GM21786 (cell line): ENCODE results near the gene FAM90A1.
"Not testable (repeated sequence)": the region's sequence is repeated elsewhere in the genome, so short reads cannot be mapped to it uniquely, and the experiment has no call there.

Experiments
- ATAC-seq: cut with Tn5 transposase; IDR thresholded peaks from one replicate; pipeline ENCODE4 v1.9.1; 2021; ENCODE audit not compliant: unreplicated experiment

FAM90A1 gene

GRCh38 chr12:8233935-8234495 lies 6.6 kb upstream of the FAM90A1 start:
- ATAC-seq: not testable (repeated sequence)

DNA sequence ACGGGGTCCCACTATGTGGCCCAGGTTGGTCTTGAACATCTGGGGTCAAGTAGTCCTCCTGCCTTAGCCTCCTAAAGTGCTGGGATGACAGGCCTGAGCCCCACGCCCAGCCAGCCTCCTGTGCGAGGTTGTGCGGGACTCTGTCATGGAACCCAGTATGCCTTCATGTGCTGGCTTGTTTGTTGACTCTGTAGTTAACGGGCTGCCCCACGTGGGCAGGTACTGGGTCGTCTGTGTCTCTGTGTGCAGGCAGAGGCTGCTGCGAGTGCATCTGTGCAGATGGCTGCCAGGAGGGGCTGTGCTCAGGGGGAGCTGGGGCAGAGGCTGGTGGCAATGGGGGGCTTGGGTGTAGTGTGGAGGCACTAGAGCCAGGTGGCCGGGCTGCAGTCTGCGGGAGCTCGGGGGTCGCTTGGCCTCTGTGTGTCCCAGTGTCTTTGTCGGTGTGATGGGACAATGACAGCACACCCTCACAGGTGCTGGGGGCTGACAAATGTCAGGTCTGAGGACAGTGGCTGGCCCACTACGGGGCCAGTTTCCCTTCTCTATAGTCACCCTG lies 6.0 kb upstream of the FAM90A1 start:
- ATAC-seq: not testable (repeated sequence)

- not testable (repeated sequence) for ATAC-seq
Observed at GRCh38 chr12:8231666-8232608, 4.5 kb upstream of the FAM90A1 start.

- not testable (repeated sequence) for ATAC-seq
Observed at GRCh38 chr12:8231049-8231448, 3.6 kb upstream of the FAM90A1 start.

- not testable (repeated sequence) for ATAC-seq
Observed at GRCh38 chr12:8229486-8229885, 2.1 kb upstream of the FAM90A1 start.

- not testable (repeated sequence) for ATAC-seq
Observed at GRCh38 chr12:8228607-8229006, 1.2 kb upstream of the FAM90A1 start.

DNA sequence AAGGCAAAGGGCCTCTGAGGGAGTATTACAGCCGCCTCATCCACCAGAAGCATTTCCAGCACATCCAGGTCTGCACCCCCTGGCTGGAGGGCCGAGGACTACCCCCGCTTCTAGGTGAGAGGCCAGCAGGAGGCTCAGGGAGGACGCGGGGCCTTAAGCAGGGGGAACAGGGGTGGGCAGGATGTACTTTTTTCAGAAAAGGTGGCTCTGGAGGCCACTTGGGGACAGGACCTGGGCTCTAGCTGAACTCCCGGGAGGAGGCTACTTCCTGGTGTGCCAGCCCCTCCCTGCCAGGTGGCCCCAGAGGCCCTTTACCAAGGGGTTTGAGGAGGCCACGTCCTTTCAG lies 287 bp upstream of the FAM90A1 start:
- ATAC-seq: not testable (repeated sequence)

DNA sequence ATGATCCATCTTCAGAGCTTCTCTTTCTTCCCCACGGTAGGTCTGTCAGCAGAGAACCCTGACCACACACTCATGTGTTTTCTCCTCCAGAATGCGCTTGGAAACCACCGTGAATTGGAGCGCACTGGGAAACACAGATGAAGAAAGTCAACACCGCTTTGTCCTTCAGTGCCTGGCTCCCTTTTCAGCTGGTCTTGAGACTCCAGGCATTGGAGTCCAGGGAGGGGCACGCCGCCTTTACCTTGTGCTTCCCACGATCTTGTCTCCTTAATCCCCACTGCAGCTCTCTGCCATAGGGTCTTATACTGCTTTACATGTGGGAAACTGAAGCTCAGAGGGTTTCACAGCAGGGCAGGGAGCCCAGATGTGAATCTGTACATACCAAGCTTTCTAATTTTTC lies 1.1 kb downstream of the FAM90A1 start:
- ATAC-seq: no peak

DNA sequence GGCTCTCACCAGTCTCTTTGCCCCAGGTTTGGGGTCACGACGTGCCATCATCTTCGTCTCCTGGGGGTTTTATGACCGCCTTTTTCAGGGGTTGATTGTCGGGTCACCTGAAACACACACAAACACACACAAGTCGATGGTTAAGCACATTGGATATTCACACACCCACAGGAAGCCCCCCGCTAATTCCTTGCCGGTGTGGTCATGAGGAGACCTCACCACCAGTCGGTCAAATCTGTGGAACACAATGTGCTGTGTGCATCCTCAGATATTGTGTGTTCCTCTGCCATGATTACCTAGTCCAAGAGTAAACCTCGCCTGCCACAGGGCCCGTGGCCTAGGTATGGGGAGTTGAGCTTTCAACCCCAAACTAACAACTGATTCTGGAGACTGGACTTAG lies 2.6 kb downstream of the FAM90A1 start:
- ATAC-seq: not testable (repeated sequence)

DNA sequence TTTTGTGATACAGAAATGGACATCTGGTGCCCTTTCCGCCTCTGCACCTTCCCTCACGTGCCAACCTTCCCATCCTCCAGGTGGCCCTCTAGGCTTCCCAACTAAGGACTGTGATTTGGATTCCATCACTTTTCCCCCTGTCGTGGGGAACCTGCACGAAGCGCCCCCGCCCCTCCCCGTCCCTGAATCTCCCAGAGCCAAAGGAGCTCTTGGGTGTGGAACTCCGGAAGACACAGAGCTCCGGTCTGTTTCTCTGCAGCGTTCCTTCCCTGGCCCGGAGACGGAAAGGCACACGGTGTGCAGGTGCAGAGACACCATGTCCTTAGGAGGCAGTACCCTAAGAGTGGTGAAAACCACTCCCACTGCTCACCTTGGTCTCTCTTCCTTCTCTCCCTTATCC lies 3.8 kb downstream of the FAM90A1 start:
- not testable (repeated sequence) for ATAC-seq

- not testable (repeated sequence) for ATAC-seq
Observed at GRCh38 chr12:8222303-8222702, 5.1 kb downstream of the FAM90A1 start.

- ATAC-seq: not testable (repeated sequence)
Observed at GRCh38 chr12:8221844-8222243, 5.6 kb downstream of the FAM90A1 start.

GRCh38 chr12:8221375-8221774 lies 6.0 kb downstream of the FAM90A1 start:
- ATAC-seq: not testable (repeated sequence)

- ATAC-seq: not testable (repeated sequence)
Observed at GRCh38 chr12:8218711-8219382, 8.6 kb downstream of the FAM90A1 start.

DNA sequence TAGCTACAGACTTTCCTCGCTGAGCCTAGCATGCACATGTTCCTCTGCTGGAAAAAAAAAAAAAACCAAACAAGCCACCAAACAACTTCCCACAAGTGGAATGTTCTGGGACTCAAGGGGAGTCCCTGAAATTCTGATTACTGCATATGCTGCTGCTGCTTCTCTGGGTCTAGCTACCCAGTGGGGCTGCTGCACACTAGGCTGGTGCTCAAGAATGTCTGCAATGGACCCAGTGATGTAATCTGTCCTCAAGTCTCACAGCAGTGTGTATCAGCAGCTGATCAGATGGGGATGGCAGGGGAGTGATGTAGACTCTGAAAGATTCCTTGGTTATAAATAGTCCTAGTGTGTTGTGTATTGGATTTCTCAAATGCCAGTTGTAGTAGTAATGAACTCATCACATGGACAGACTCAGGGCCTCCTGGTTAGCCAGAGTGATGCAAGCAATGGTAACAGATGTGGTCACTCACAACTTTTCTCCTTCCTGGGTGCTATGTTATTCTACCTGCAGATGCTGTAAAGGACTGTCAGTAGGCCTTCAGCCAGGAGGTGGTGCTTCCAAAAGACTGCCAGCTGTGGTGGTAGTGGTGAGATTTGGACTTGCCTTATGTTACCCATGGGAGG lies 29.6 kb downstream of the FAM90A1 start:
- not testable (repeated sequence) for ATAC-seq

- not testable (repeated sequence) for ATAC-seq
Observed at GRCh38 chr12:8188088-8188487, 39.3 kb downstream of the FAM90A1 start.

- not testable (repeated sequence) for ATAC-seq
Observed at GRCh38 chr12:8184206-8184605, 43.2 kb downstream of the FAM90A1 start.

DNA sequence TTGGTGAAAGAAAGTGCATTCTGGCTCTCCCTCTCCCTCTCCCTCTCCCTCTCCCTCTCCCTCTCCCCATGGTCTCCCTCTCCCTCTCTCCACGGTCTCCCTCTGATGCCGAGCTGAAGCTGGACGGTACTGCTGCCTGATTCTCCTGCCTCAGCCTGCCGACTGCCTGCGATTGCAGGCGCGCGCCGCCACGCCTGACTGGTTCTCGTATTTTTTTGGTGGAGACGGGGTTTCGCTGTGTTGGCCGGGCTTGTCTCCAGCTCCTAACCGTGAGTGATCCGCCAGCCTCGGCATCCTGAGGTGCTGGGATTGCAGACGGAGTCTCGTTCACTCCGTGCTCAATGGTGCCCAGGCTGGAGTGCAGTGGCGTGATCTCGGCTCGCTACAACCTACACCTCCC lies 44.1 kb downstream of the FAM90A1 start:
- ATAC-seq: not testable (repeated sequence)

- ATAC-seq: not testable (repeated sequence)
Observed at GRCh38 chr12:8182923-8183322, 44.5 kb downstream of the FAM90A1 start.

GRCh38 chr12:8181271-8181670 lies 46.1 kb downstream of the FAM90A1 start:
- ATAC-seq: not testable (repeated sequence)
